WERI-Rb-1 (cell line): ENCODE data around the gene SIRT1.

Source experiments
- DNase-seq: peaks from one replicate; pipeline ENCODE4 v3.0.0-alpha.2; 2020
- H3K27ac ChIP-seq: fragments of 250-450 bp; sonication (Bioruptor Pico); 2 replicates; pipeline ENCODE4 v1.5.1; 2020; ENCODE audit warnings: mild to moderate bottlenecking, moderate library complexity
- H3K27me3 ChIP-seq: fragments of 250-450 bp; sonication (Bioruptor Pico); 2 replicates; pipeline ENCODE4 v1.5.1; 2021; ENCODE audit warnings: mild to moderate bottlenecking, low read depth, moderate library complexity; ENCODE audit not compliant: insufficient read depth, severe bottlenecking
- H3K36me3 ChIP-seq: fragments of 250-450 bp; sonication (Bioruptor Pico); 2 replicates; pipeline ENCODE4 v1.5.1; 2020; ENCODE audit warnings: mild to moderate bottlenecking, moderate library complexity
- H3K4me3 ChIP-seq: 2 replicates; pipeline ENCODE4 v1.5.1; 2011; ENCODE audit warnings: low read depth, mild to moderate bottlenecking, control low read depth, low read length
- H3K9me3 ChIP-seq: fragments of 250-450 bp; sonication (Bioruptor Pico); 2 replicates; pipeline ENCODE4 v1.5.1; 2021; ENCODE audit warnings: mild to moderate bottlenecking, moderate library complexity; ENCODE audit not compliant: severe bottlenecking
- TF ChIP-seq, protein P1 (sequence below): IDR thresholded peaks from 2 replicates; pipeline ENCODE4 v1.5.1; 2011; ENCODE audit warnings: low read depth, mild to moderate bottlenecking, control low read depth, inconsistent platforms, low read length

Gene SIRT1

DNA sequence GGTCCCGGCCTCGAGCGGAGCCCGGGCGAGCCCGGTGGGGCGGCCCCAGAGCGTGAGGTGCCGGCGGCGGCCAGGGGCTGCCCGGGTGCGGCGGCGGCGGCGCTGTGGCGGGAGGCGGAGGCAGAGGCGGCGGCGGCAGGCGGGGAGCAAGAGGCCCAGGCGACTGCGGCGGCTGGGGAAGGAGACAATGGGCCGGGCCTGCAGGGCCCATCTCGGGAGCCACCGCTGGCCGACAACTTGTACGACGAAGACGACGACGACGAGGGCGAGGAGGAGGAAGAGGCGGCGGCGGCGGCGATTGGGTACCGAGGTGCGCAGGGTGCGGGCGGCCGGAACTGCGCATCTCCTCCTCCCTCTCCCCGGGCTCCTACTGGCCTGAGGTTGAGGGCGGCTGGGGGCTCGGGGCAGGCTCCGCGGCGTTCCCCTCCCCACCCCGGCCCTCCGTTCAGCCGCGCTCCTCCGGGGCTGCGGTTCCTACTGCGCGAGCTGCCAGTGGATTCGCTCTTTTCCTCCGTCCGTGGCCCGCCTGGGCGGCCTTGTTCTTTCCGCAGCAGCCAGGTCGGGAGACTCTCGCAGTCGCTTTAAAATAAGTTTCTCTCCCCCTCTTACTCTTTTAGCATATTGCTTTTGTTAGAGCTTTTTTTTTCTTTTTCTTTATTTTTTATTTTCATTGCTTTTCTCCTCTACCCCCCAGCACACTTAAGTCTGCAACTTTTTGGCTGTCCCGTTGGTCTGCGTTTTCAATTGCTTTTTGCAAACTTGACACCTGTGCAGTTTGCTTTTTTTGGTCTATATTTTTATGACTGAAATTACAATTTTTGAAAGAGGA, 600 bp downstream of the SIRT1 start:
- peak; percentile 79 for DNase-seq
- peak overlapping the region; percentile 73 for H3K4me3 ChIP-seq
- H3K36me3 ChIP-seq = peaks cover 37% of the 10 kb centered on the region
- peak overlapping the region; percentile 96 for H3K27ac ChIP-seq
- no peaks in the 10 kb centered on the region for H3K9me3 ChIP-seq
- TF ChIP-seq, protein P1, sequence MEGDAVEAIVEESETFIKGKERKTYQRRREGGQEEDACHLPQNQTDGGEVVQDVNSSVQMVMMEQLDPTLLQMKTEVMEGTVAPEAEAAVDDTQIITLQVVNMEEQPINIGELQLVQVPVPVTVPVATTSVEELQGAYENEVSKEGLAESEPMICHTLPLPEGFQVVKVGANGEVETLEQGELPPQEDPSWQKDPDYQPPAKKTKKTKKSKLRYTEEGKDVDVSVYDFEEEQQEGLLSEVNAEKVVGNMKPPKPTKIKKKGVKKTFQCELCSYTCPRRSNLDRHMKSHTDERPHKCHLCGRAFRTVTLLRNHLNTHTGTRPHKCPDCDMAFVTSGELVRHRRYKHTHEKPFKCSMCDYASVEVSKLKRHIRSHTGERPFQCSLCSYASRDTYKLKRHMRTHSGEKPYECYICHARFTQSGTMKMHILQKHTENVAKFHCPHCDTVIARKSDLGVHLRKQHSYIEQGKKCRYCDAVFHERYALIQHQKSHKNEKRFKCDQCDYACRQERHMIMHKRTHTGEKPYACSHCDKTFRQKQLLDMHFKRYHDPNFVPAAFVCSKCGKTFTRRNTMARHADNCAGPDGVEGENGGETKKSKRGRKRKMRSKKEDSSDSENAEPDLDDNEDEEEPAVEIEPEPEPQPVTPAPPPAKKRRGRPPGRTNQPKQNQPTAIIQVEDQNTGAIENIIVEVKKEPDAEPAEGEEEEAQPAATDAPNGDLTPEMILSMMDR = no peak
- H3K27me3 ChIP-seq = no peaks in the 10 kb centered on the region

DNA sequence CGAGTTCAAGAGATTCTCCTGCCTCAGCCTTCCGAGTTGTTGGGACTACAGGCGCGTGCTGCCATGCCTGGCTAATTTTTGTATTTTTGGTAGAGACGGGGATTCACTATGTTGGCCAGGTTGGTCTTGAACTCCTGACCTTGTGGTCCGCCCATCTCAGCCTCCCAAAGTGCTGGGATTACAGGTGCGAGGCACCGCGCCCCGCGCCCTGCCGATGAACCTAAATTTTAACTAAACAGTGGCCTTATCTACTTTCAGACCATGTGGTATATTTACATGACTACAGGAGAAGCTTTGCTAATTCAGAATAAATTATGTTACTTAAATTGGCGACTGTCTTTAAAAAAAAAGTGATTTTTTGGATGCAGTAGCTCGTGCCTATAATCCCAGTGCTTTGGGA, 9.2 kb downstream of the SIRT1 start:
- TF ChIP-seq, protein P1 = no peak
- Histone ChIP-seq H3K27ac (no peak overlapping the region), H3K27me3 (no peaks in the 10 kb centered on the region), H3K36me3 (peaks cover 76% of the 10 kb centered on the region), H3K9me3 (no peaks in the 10 kb centered on the region), H3K4me3 (no peak overlapping the region)
- no peak for DNase-seq

DNA sequence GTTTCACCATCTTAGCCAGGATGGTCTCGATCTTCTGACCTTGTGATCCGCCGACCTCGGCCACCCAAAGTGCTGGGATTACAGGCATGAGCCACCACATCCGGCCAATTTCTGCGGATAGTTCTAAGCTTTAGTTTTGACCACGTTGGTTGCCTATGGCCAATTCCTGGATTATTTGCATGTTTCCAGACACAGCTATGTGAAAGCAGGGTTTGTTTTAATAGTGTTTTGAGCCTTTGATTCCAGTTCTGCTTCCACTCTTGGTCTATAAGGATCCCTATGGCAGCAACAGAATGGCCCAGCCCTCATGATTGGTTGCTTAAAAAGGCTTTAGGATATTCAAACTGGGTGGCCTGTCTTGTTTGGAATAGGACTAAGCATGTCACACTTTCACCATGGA, 19.1 kb downstream of the SIRT1 start:
- Histone ChIP-seq H3K27me3 (no peaks in the 10 kb centered on the region), H3K36me3 (peaks cover 84% of the 10 kb centered on the region), H3K27ac (no peak overlapping the region), H3K4me3 (no peak overlapping the region), H3K9me3 (no peaks in the 10 kb centered on the region)
- no peak for DNase-seq
- TF ChIP-seq, protein P1 = no peak

DNA sequence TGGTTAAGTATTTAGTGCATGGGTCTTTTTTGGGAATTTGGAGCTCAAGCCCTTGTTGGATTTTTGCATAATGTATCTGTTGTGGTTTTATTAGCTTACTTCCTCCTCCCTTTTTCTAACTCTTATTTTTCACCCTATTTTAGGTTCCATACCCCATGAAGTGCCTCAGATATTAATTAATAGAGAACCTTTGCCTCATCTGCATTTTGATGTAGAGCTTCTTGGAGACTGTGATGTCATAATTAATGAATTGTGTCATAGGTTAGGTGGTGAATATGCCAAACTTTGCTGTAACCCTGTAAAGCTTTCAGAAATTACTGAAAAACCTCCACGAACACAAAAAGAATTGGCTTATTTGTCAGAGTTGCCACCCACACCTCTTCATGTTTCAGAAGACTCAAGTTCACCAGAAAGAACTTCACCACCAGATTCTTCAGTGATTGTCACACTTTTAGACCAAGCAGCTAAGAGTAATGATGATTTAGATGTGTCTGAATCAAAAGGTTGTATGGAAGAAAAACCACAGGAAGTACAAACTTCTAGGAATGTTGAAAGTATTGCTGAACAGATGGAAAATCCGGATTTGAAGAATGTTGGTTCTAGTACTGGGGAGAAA, 28.0 kb downstream of the SIRT1 start:
- Histone ChIP-seq H3K36me3 (peaks cover 89% of the 10 kb centered on the region), H3K27me3 (no peaks in the 10 kb centered on the region), H3K4me3 (no peak overlapping the region), H3K9me3 (no peaks in the 10 kb centered on the region), H3K27ac (no peak overlapping the region)
- TF ChIP-seq, protein P1 = no peak
- DNase-seq = no peak

DNA sequence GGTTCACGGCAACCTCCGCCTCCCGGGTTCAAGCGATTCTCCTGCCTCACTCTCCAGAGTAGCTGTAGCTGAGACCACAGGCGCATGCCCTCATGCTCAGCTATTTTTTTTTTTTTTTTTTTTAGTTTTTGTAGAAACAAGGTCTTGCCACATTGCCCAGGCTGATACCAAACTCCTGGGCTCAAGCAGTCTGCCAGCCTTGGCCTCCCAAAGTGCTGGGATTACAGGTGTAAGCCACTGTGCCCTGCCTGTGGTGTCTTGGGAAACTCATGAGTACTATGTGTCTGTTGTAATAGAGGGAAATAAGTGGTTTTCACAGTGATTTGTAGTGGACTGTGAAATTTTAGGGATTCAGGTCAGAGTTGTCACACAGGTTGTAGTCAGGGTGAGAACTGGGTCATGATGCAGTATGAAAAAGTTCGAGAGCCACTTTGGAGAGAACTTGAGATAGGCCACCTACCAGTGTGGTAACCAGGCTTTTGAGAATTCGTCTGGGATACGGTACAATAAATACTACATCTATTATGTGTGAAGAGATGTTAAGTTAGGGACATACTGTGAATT, 30.4 kb downstream of the SIRT1 start:
- TF ChIP-seq, protein P1 = no peak
- H3K9me3 ChIP-seq = no peaks in the 10 kb centered on the region
- peaks cover 71% of the 10 kb centered on the region for H3K36me3 ChIP-seq
- DNase-seq = no peak
- no peaks in the 10 kb centered on the region for H3K27me3 ChIP-seq
- no peak overlapping the region for H3K4me3 ChIP-seq
- no peak overlapping the region for H3K27ac ChIP-seq
